Neuronal stem cell (in vitro differentiated cells): ENCODE results near the gene MYORG. TPM values are rescaled to one million over a fixed set of nuclear protein-coding genes. Genes with fewer than 3 reads are reported as not detected.

Experiments used
- DNase-seq: peaks from one replicate; pipeline ENCODE4 v3.0.0-alpha.2; 2013; ENCODE audit warnings: low spot score
- H2AFZ ChIP-seq: one replicate; pipeline ENCODE4 v1.6.1; 2013; ENCODE audit warnings: mild to moderate bottlenecking, low read length, inconsistent platforms
- H2AK5ac ChIP-seq: 2 replicates; pipeline ENCODE4 v1.6.1; 2013; ENCODE audit warnings: low read depth, mild to moderate bottlenecking, inconsistent platforms, low read length, moderate library complexity, mixed read lengths
- H2BK120ac ChIP-seq: 2 replicates; pipeline ENCODE4 v1.6.1; 2013; ENCODE audit warnings: low read depth, mild to moderate bottlenecking, inconsistent platforms, low read length, moderate library complexity, mixed read lengths
- H2BK12ac ChIP-seq: one replicate; pipeline ENCODE4 v1.6.1; 2013; ENCODE audit warnings: low read length, inconsistent platforms
- H2BK15ac ChIP-seq: 2 replicates; pipeline ENCODE4 v1.6.1; 2013; ENCODE audit warnings: mild to moderate bottlenecking, low read length, inconsistent platforms, mixed read lengths
- H2BK5ac ChIP-seq: one replicate; pipeline ENCODE4 v1.6.1; 2013; ENCODE audit warnings: inconsistent platforms, mild to moderate bottlenecking, low read length, moderate library complexity
- H3K14ac ChIP-seq: one replicate; pipeline ENCODE4 v1.6.1; 2013; ENCODE audit warnings: low read length, inconsistent platforms
- H3K18ac ChIP-seq: 2 replicates; pipeline ENCODE4 v1.6.1; 2013; ENCODE audit warnings: low read length, inconsistent platforms
- H3K23ac ChIP-seq: 2 replicates; pipeline ENCODE4 v1.6.1; 2013; ENCODE audit warnings: low read depth, mild to moderate bottlenecking, mixed read lengths, low read length, inconsistent platforms; ENCODE audit not compliant: poor library complexity
- H3K27ac ChIP-seq: replicated peaks from 3 replicates; pipeline ENCODE4 v1.5.1; 2013; ENCODE audit warnings: low read length, inconsistent platforms
- H3K27me3 ChIP-seq, 3 experiments: 2 replicates each; pipeline ENCODE4 v1.6.1; 2013; ENCODE audit warnings: low read length in 3 of 3, mild to moderate bottlenecking in 2 of 3, inconsistent platforms in 1 of 3, low read depth in 1 of 3, mixed read lengths in 1 of 3, moderate library complexity in 1 of 3; ENCODE audit not compliant: control insufficient read depth in 3 of 3, insufficient read depth in 3 of 3
- H3K36me3 ChIP-seq, 2 donors: replicated peaks in 1 of 2; 2 replicates each; pipeline ENCODE4 v1.6.1; 2013; ENCODE audit warnings: low read length in 2 of 2; ENCODE audit not compliant: control insufficient read depth in 2 of 2, insufficient read depth in 2 of 2
- H3K4ac ChIP-seq: 2 replicates; pipeline ENCODE4 v1.6.1; 2013; ENCODE audit warnings: inconsistent platforms, mild to moderate bottlenecking, low read length, moderate library complexity
- H3K4me1 ChIP-seq, 2 donors: 1 replicate in 1 of 2; 2 replicates in 1 of 2; pipeline ENCODE4 v1.6.1; 2013; ENCODE audit warnings: low read length in 2 of 2, low read depth in 1 of 2; ENCODE audit not compliant: control insufficient read depth in 2 of 2, insufficient read depth in 1 of 2
- H3K4me2 ChIP-seq: one replicate; pipeline ENCODE4 v1.6.1; 2013; ENCODE audit warnings: mild to moderate bottlenecking, low read length, inconsistent platforms; ENCODE audit not compliant: insufficient read depth, poor library complexity, severe bottlenecking
- H3K4me3 ChIP-seq, 2 donors: 2 replicates each; pipeline ENCODE4 v1.5.1; 2013; ENCODE audit warnings: low read length in 2 of 2, mild to moderate bottlenecking in 2 of 2, inconsistent platforms in 1 of 2, moderate library complexity in 1 of 2
- H3K79me1 ChIP-seq: one replicate; pipeline ENCODE4 v1.6.1; 2013; ENCODE audit warnings: low read depth, mild to moderate bottlenecking, inconsistent platforms, low read length, moderate library complexity
- H3K9ac ChIP-seq: one replicate; pipeline ENCODE4 v1.6.1; 2013; ENCODE audit warnings: mild to moderate bottlenecking, low read depth, low read length, inconsistent platforms; ENCODE audit not compliant: poor library complexity
- H3K9me3 ChIP-seq, 2 donors: replicated peaks in 1 of 2; 2 replicates each; pipeline versions ENCODE3 to v1.6.1; 2013; ENCODE audit warnings: low read length in 2 of 2, mild to moderate bottlenecking in 2 of 2, inconsistent platforms in 1 of 2, low read depth in 1 of 2, mixed read lengths in 1 of 2, moderate library complexity in 1 of 2; ENCODE audit not compliant: control insufficient read depth in 2 of 2, insufficient read depth in 1 of 2
- H4K8ac ChIP-seq: one replicate; pipeline ENCODE4 v1.6.1; 2013; ENCODE audit warnings: low read depth, mild to moderate bottlenecking, inconsistent platforms, low read length, moderate library complexity
- H4K91ac ChIP-seq: one replicate; pipeline ENCODE4 v1.6.1; 2013; ENCODE audit warnings: low read length, low read depth, mild to moderate bottlenecking, inconsistent platforms; ENCODE audit not compliant: poor library complexity
- WGBS, 2 donors: extraction: QIAGEN DNeasy Blood & Tissue Kit; methylation state at CpG; one replicate each; pipeline ENCODE4 v1.1.7; 2013; ENCODE audit warnings: missing lambda C conversion rate in 2 of 2, mixed read lengths in 1 of 2; ENCODE audit not compliant: insufficient read length in 2 of 2, insufficient replicate concordance in 1 of 2; ENCODE audit errors: extremely low coverage in 2 of 2; 5-methylcytosine and 5-hydroxymethylcytosine counted together
- polyA plus RNA-seq, 2 experiments: library from polyadenylated mRNA; stranded (reverse); fragments of 200-250 nt; gene quantifications; one replicate each; pipeline ENCODE4 v1.2.3, GENCODE V29; 2013

MYORG gene
- 0.06 TPM for polyA plus RNA-seq (2013, experiment 1 of 2)
- 0.07 TPM for polyA plus RNA-seq (2013, experiment 2 of 2)

DNA sequence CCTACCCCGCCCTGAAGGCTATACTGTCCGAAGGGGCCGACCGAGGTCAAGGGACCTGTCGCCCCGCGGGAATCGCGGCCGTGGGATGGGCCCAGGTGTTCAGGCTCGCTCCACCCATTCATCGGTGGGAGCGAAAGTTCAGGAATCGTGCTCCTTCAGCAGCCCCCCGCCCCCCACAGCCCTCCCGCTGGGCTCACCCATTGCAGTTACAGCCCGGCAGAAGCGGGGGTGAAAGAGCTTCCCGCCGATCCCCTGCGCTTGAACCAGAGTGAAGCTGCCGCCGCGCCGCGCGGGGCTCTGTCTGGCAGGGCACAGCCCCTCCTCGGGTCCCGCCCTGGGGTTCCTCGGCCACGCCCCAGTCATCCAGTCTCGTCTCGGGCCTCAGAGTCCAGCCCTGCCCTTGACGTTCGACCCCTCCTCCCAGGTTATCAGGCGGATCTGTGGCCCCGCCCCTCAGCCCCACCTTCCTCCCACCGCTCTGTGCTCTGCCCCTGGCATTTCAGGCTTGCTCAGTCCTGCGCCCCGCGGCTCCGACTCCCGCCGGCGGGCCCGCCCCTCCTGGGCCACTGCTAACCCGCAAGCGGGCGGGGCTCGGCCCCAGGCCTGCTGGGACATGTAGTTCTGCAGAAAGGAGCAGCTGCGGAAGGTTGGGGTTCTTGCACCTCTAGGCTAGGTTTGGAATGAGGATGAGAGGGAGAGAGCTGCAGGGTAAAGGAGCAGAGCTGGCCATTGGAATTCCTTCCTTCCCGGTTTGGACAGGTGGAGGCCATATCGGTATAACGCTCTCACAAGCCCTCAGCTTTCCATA is at the start of gene MYORG:
Gene MYORG (minus strand): TSS at position 303 of the 808 bp plus-strand sequence. CDS start 3,955 bp downstream, outside the sequence.
- peak within 1 kb of the TSS; percentile 70 for H3K23ac ChIP-seq
- peak within 1 kb of the TSS; percentile 44 for H2AK5ac ChIP-seq
- no peak within 1 kb of the TSS for H3K14ac ChIP-seq
- DNase-seq: peak; percentile 76
- H3K36me3 ChIP-seq: no peaks in the 10 kb centered on the region
- no peak within 1 kb of the TSS for H3K27ac ChIP-seq
- no peak within 1 kb of the TSS for H4K91ac ChIP-seq
- H2BK12ac ChIP-seq: no peak within 1 kb of the TSS
- peak within 1 kb of the TSS; percentile 96 for H2AFZ ChIP-seq
- no peak within 1 kb of the TSS for H3K4ac ChIP-seq
- peak within 1 kb of the TSS; percentile 95 for H3K4me2 ChIP-seq
- peak within 1 kb of the TSS; percentile 53 for H3K9ac ChIP-seq
- peaks cover under 1% of the 10 kb centered on the region in 2 donors for H3K9me3 ChIP-seq
- WGBS, 2 donors: no CpG with 5 or more reads among the region's 54 CpGs
- H2BK15ac ChIP-seq: no peak within 1 kb of the TSS
- no peak within 1 kb of the TSS for H2BK5ac ChIP-seq
- no peak within 1 kb of the TSS for H4K8ac ChIP-seq
- H3K79me1 ChIP-seq: no peaks in the 10 kb centered on the region
- peak within 1 kb of the TSS; percentile 57 to 81 for H3K4me3 ChIP-seq
- H3K4me1 ChIP-seq: peaks cover 15 to 20% of the 10 kb centered on the region in 2 donors
- H2BK120ac ChIP-seq: no peak within 1 kb of the TSS
- peaks cover 7 to 62% (median 38%) of the 10 kb centered on the region in 3 experiments for H3K27me3 ChIP-seq
- peak within 1 kb of the TSS; percentile 58 for H3K18ac ChIP-seq

- no peak for DNase-seq
- no peak overlapping the region for H2AFZ ChIP-seq
- H3K14ac ChIP-seq: no peak overlapping the region
- H3K9me3 ChIP-seq: no peaks in the 10 kb centered on the region
- no peak overlapping the region for H3K27ac ChIP-seq
- H3K4me2 ChIP-seq: no peak overlapping the region
- no peak overlapping the region for H2BK15ac ChIP-seq
- H3K27me3 ChIP-seq: peaks cover 0 to 2% (median 0%) of the 10 kb centered on the region in 3 experiments
- no peak overlapping the region for H2AK5ac ChIP-seq
- H3K4me3 ChIP-seq: no peak overlapping the region
- no peak overlapping the region for H3K9ac ChIP-seq
- no peaks in the 10 kb centered on the region for H3K79me1 ChIP-seq
- no peak overlapping the region for H2BK5ac ChIP-seq
- no peak overlapping the region for H4K8ac ChIP-seq
- no peak overlapping the region for H2BK12ac ChIP-seq
- H4K91ac ChIP-seq: no peak overlapping the region
- H2BK120ac ChIP-seq: no peak overlapping the region
- H3K4me1 ChIP-seq: peaks cover 0 to 4% of the 10 kb centered on the region in 2 donors
- H3K23ac ChIP-seq: no peak overlapping the region
- no peak overlapping the region for H3K4ac ChIP-seq
- no CpG with 5 or more reads among the region's 4 CpGs for WGBS, 2 donors
- no peaks in the 10 kb centered on the region for H3K36me3 ChIP-seq
- no peak overlapping the region for H3K18ac ChIP-seq
These were observed 43.2 kb upstream of the MYORG start for GRCh38 chr9:34419716-34420504.

GRCh38 chr9:34417734-34418133 is 41.0 kb upstream of the MYORG start:
- no peak overlapping the region for H4K8ac ChIP-seq
- no peak overlapping the region for H3K4ac ChIP-seq
- no peak overlapping the region for H3K18ac ChIP-seq
- no peaks in the 10 kb centered on the region for H3K36me3 ChIP-seq
- no peak overlapping the region for H3K4me3 ChIP-seq
- H3K23ac ChIP-seq: no peak overlapping the region
- H2BK5ac ChIP-seq: no peak overlapping the region
- H3K79me1 ChIP-seq: no peaks in the 10 kb centered on the region
- H3K27me3 ChIP-seq: no peaks in the 10 kb centered on the region
- no peak overlapping the region for H3K4me2 ChIP-seq
- H2BK120ac ChIP-seq: no peak overlapping the region
- no CpG with 5 or more reads among the region's 3 CpGs for WGBS, 2 donors
- H3K4me1 ChIP-seq: peaks cover 0 to 4% of the 10 kb centered on the region in 2 donors
- no peak for DNase-seq
- H2AK5ac ChIP-seq: no peak overlapping the region
- H3K14ac ChIP-seq: no peak overlapping the region
- no peaks in the 10 kb centered on the region for H3K9me3 ChIP-seq
- no peak overlapping the region for H2BK12ac ChIP-seq
- H3K9ac ChIP-seq: no peak overlapping the region
- H3K27ac ChIP-seq: no peak overlapping the region
- no peak overlapping the region for H2AFZ ChIP-seq
- no peak overlapping the region for H4K91ac ChIP-seq
- H2BK15ac ChIP-seq: no peak overlapping the region
